HG03575 (cell line): ENCODE data around the gene LATS2.

Experiments
- ATAC-seq: cut with Tn5 transposase; IDR thresholded peaks from one replicate; pipeline ENCODE4 v1.9.1; 2021; ENCODE audit not compliant: unreplicated experiment, insufficient number of reproducible peaks, low FRiP score; ENCODE audit errors: extremely low read depth

Gene LATS2

DNA sequence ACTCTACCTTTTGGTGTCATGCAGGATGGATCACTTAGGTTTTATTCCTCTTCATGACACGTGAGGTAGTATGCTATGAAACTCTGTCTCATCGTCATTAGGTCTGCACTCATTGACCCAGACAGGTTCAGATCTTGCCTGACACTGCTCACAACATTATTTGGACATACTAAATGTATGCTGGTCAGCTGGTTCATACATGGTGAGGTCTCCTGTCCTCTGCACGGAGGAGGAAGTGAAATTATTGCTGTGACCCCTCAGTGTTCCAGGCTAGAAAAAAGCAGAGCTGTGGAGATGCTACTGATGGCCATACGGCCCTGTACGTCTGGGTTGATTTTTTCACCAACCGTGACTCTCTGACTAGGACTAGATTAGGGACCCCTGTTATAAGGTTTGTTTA is 35.8 kb downstream of the LATS2 start:
- no peak for ATAC-seq

DNA sequence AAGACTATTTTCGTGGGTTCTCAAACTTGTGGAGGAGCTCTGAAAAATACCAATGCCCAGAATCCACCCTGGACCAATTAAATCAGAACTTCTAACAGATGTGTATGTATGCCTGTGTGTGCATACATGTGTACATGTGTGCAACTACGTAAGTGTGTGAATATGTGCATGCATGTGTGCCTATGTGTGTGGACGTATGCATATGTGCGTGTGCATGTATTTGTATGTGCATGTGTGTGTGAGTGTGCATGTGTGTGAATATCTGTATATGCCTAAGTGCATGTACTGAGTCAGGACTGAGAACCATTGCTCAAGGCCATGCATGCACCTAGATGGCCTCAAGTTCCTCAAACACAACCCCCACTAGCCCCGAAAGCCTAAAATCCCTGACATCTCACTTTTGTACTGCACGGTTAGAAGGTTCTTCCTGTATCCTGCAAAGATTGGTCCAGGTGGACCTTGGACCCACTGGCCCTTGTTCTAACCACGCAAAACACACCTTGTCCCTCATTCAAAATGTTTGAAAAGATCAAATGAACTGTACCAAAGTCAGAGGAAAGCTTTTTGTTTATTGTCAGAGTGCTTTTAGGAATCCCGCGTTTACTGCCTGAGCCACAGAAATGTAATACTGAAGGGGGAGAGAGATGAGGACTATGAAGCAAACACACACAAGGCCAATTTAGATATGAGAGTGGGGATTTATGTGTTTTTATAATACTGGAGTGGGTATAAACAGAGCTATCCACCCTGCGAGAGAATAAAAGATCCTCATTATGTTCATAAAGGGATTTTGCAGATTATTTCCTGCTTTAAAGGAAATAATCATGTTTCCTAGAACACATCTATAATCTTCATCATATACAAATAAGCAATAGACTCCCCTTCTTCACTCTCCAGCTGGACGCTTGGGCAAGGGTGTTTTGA is 39.1 kb downstream of the LATS2 start:
- no peak for ATAC-seq

GRCh38 chr13:21020581-21020980 is 40.8 kb downstream of the LATS2 start:
- ATAC-seq, result no peak

DNA sequence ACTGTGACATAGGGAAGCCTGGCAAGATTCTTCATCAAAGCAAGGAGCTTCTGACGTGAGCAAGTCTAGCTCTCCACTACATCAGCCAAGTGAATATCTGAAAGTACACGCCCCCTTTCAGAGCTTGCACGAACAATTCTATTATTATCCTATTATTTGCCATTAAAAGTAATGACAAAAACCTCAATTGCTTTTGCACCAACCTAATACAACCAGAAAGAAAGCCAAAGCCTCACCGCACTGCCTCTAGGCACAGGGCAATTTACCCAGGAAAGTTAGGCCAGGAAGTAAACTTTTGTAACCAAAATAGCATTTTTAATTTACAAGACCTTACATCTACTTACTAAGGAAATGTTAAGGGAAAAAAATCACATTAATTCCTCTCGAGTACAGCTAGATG is 41.2 kb downstream of the LATS2 start:
- ATAC-seq, result no peak

GRCh38 chr13:21018220-21018619 is 43.2 kb downstream of the LATS2 start:
- no peak for ATAC-seq

DNA sequence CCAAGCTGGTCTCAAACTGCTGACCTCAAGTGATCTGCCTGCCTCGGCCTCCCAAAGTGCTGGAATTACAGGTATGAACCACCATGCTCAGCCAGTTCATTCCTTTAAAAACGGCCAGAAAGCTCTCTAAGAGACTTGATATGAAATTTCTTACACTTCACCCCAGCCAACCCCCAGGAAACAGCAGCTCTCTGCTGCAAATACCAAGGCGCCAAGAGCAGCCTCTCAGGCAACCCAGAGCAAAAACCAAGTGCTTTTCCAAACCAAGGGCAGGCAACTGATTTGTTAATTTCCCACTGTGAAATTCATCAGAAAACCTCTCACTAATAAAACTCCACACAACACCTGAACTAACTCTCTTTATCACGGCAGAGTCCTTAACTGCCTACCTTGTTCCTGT is 44.9 kb downstream of the LATS2 start:
- no peak for ATAC-seq

GRCh38 chr13:21015284-21015683 is 46.1 kb downstream of the LATS2 start:
- ATAC-seq, result no peak

- ATAC-seq, result no peak
These were observed 46.8 kb downstream of the LATS2 start for GRCh38 chr13:21014502-21015170.

- no peak for ATAC-seq
These were observed 47.3 kb downstream of the LATS2 start for GRCh38 chr13:21014139-21014501.

DNA sequence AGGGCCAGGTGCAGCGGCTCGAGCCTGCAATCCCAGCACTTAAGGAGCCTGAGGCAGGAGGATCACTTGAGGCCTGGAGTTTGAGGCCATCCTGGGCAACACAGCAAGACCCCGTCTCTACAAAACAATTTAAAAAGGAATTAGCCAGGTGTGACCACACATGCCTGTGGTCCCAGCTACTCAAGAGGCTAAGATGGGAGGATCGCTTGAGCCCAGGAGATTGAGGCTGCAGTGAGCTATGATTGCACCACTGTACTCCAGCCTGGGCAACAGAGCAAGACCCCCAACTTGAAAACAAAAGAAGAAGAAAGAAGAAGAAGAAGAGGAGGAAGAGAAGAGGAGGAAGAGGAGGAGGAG is 47.7 kb downstream of the LATS2 start:
- ATAC-seq, result no peak

- ATAC-seq, result no peak
These were observed 48.3 kb downstream of the LATS2 start for GRCh38 chr13:21012841-21013681.

- no peak for ATAC-seq
These were observed 49.2 kb downstream of the LATS2 start for GRCh38 chr13:21012211-21012610.

DNA sequence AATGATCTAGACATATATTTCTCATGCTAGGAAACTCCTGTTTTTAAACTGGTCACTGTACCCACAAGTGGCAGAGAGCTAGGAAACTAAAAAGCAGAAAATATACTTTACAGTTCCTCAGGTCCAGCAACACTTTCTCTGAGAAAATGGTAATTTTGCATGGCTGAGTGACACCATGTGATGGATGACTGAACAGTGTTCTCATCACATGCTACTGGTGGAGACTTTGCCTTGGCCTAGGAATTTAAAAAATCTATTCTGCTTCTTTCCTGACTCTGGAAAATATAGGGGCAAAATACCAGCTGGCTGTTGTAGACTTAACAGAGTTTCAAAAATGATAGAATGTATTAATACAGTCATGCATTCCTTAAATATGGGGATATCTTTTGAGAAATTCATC is 50.0 kb downstream of the LATS2 start:
- ATAC-seq, result no peak

- no peak for ATAC-seq
These were observed 50.8 kb downstream of the LATS2 start for GRCh38 chr13:21010621-21011020.

- no peak for ATAC-seq
These were observed 52.4 kb downstream of the LATS2 start for GRCh38 chr13:21009036-21009435.

- no peak for ATAC-seq
These were observed 53.4 kb downstream of the LATS2 start for GRCh38 chr13:21008026-21008425.

DNA sequence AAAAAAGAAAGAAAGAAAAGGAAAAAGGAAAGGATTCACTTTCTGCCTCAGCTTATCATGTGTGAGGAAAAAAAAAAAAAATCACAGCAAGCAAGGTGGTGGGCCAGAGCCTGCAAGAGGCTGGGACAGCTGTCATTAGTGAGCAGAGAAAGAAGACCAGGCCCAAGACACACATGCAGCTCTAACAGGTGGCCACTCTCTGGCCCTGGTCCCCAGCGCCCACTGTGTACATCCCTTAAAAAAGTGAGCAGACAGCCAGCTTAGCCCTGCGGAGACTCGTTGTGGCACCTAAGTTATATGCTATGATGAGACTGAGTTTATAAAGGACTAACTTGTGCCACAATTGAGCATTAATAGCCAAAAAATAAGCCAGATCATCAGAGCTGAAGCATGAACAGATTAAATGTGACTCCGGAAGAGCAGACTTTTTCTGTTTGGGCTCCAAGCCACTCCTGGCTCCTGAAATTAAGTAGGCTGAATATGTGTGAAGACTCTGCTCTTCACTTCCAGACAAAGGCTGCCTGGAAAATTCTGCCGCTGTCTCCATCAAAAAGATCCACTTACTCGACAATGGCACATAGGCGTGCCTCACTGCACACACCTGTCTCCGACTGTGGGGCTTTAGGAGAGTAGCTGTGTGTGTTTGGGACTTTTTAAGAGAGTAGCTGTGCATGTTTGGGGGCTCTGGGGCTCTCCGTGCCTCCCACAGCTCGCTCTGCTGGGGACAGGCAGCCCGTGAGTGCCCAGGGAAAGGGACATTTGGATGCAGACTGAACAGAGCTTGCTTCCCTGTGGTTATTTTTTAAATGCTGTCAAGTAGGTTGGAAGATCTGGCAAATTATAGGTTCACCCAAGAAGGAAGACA is 55.0 kb downstream of the LATS2 start:
- ATAC-seq, result no peak

DNA sequence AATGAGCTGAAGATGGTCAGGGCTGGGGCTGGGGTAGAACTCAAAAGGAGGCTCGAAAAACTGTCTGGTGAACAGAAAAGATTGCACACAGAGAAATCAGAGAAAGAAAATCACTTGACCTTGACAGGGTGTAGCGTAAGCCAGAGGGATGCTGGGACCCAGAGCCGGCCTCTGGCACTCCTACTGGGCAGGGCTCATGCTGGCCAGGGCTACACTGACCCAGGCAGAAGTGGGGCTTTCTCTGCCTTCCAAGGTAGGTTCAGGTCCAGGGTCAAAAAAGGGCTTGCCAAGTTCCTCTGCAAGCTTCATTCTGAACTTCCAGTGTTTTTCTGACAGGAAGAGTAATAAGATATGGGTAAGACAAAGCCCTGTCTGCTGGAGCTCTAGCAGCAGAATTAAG is 56.2 kb downstream of the LATS2 start:
- no peak for ATAC-seq

DNA sequence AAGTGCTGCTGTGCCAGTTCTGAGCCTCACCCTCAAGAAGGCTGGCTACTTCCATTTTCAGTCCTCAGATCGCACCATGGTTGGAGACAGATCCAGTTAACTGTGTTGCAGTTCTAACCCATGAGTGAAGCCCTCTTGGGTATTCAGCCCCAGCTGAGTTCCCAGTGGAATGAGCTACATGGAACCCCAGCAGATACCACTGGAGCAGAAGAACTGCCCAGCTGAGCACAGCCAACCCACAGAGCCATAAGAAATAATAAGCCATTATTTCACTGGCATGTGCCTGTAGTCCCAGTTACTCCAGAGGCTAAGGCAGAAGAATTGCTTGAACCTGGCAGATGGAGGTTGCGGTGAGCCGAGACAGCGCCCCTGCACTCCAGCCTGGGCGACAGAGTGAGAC is 59.9 kb downstream of the LATS2 start:
- no peak for ATAC-seq
